Omental fat pad (tissue), 4 donors: ENCODE results near the gene FZD1. TPM values are rescaled to one million over a fixed set of nuclear protein-coding genes. Genes with fewer than 3 reads are reported as not detected.

ENCODE experiments used
- ATAC-seq: fragments of 150-250 bp; one replicate; pipeline ENCODE4 v1.9.1; 2016; ENCODE audit warnings: mild to moderate bottlenecking, moderate library complexity; ENCODE audit not compliant: low FRiP score
- DNase-seq: peaks from one replicate; pipeline ENCODE4 v3.0.0-alpha.2; 2019; ENCODE audit warnings: low spot score
- CTCF ChIP-seq, 3 donors: fragments of 450-650 bp; IDR thresholded peaks; one replicate each; pipeline ENCODE4 v1.5.1; 2016 to 2017; ENCODE audit warnings: antibody characterized with exemption in 3 of 3, mild to moderate bottlenecking in 3 of 3, moderate library complexity in 2 of 3
- total RNA-seq, 4 donors: library from RNA; depleted of rRNA; stranded (reverse); fragments of >200 nt; gene quantifications; one replicate each; pipeline ENCODE4 v1.1.0, GENCODE V29; 2016

Gene FZD1
- total RNA-seq, 4 donors from 2014 or later: 8.0 to 19.7 (median 13.2) TPM

GRCh38 chr7:91233212-91233611 is 31.0 kb upstream of the FZD1 start:
- DNase-seq (no peak), ATAC-seq (no peak)
- no peak for TF ChIP-seq CTCF (IDR thresholded peaks at IDR 0.05)

- no peak for DNase-seq
- no peak for TF ChIP-seq CTCF (IDR thresholded peaks at IDR 0.05)
- no peak for ATAC-seq
These were observed 28.9 kb upstream of the FZD1 start for GRCh38 chr7:91235211-91235832.

GRCh38 chr7:91239171-91239604 is 25.0 kb upstream of the FZD1 start:
- no peak for ATAC-seq
- DNase-seq: no peak
- no peak for TF ChIP-seq CTCF (IDR thresholded peaks at IDR 0.05)

- DNase-seq: no peak
- no peak for TF ChIP-seq CTCF (IDR thresholded peaks at IDR 0.05)
- ATAC-seq: no peak
These were observed 24.5 kb upstream of the FZD1 start for GRCh38 chr7:91239772-91240171.

- no peak for TF ChIP-seq CTCF (IDR thresholded peaks at IDR 0.05)
- DNase-seq (no peak), ATAC-seq (no peak)
These were observed 23.8 kb upstream of the FZD1 start for GRCh38 chr7:91240376-91240941.

- DNase-seq (no peak), ATAC-seq (no peak)
- TF ChIP-seq CTCF (IDR thresholded peaks at IDR 0.05): no peak
These were observed 22.0 kb upstream of the FZD1 start for GRCh38 chr7:91242097-91242844.
